Neural progenitor cell (in vitro differentiated cells): Measurements from ENCODE around the gene DDX10. TPM values are rescaled to one million over a fixed set of nuclear protein-coding genes. Genes with fewer than 3 reads are reported as not detected.

ENCODE experiments used
- DNase-seq: peaks from one replicate; pipeline ENCODE4 v3.0.0-alpha.2; 2016; ENCODE audit warnings: low spot score
- H2AFZ ChIP-seq: fragments of 200-600 bp; sonication (generic); replicated peaks from 2 replicates; pipeline ENCODE4 v1.6.1; 2016; ENCODE audit warnings: antibody characterized with exemption
- H3F3A ChIP-seq: fragments of 200-600 bp; sonication (generic); 2 replicates; pipeline ENCODE4 v1.6.1; 2016; ENCODE audit warnings: antibody characterized with exemption, low read depth
- H3K27ac ChIP-seq: fragments of 200-600 bp; sonication (generic); 2 replicates; pipeline ENCODE4 v1.5.1; 2016; ENCODE audit warnings: mild to moderate bottlenecking
- H3K27me3 ChIP-seq: fragments of 200-600 bp; sonication (generic); 2 replicates; pipeline ENCODE4 v1.6.1; 2016; ENCODE audit warnings: mild to moderate bottlenecking, moderate library complexity
- H3K36me3 ChIP-seq: fragments of 200-600 bp; sonication (generic); 2 replicates; pipeline ENCODE4 v1.5.1; 2016
- H3K4me1 ChIP-seq: fragments of 200-600 bp; sonication (generic); 2 replicates; pipeline ENCODE4 v1.6.1; 2016; ENCODE audit warnings: mixed run types
- H3K4me2 ChIP-seq: fragments of 200-600 bp; sonication (generic); 2 replicates; pipeline ENCODE4 v1.6.1; 2016
- H3K4me3 ChIP-seq: fragments of 200-600 bp; sonication (generic); 2 replicates; pipeline ENCODE4 v1.5.1; 2016
- H3K79me2 ChIP-seq: fragments of 200-600 bp; sonication (generic); 2 replicates; pipeline ENCODE4 v1.6.1; 2016; ENCODE audit warnings: low read depth
- H3K9ac ChIP-seq: fragments of 200-600 bp; sonication (generic); 2 replicates; pipeline ENCODE4 v1.6.1; 2016
- H3K9me3 ChIP-seq: fragments of 200-600 bp; sonication (generic); 2 replicates; pipeline ENCODE4 v1.5.1; 2016; ENCODE audit warnings: low read depth
- H4K20me1 ChIP-seq: fragments of 200-600 bp; sonication (generic); 2 replicates; pipeline ENCODE4 v1.6.1; 2016; ENCODE audit warnings: low read depth
- H3K27ac Mint-ChIP-seq: 3 replicates; pipeline ENCODE4 v1.8.0; 2021; ENCODE audit warnings: mixed read lengths
- H3K27me3 Mint-ChIP-seq: 2 replicates; pipeline ENCODE4 v1.8.0; 2022; ENCODE audit warnings: low read depth, mild to moderate bottlenecking, inconsistent platforms, moderate library complexity, mixed read lengths; ENCODE audit not compliant: insufficient read depth
- H3K36me3 Mint-ChIP-seq: 3 replicates; pipeline ENCODE4 v1.8.0; 2021; ENCODE audit warnings: mixed read lengths
- H3K4me1 Mint-ChIP-seq: 3 replicates; pipeline ENCODE4 v1.8.0; 2021; ENCODE audit warnings: mixed read lengths
- H3K4me3 Mint-ChIP-seq: 3 replicates; pipeline ENCODE4 v1.8.0; 2021; ENCODE audit warnings: mild to moderate bottlenecking, moderate library complexity, mixed read lengths
- H3K9me3 Mint-ChIP-seq: 3 replicates; pipeline ENCODE4 v1.8.0; 2020; ENCODE audit warnings: mixed read lengths
- EZH2 ChIP-seq: fragments of 200-600 bp; sonication (generic); IDR thresholded peaks from 2 replicates; pipeline ENCODE4 v1.6.1; 2017; ENCODE audit warnings: antibody characterized with exemption, mild to moderate bottlenecking, moderate library complexity
- EZH2phosphoT487 ChIP-seq: fragments of 200-600 bp; sonication (generic); IDR thresholded peaks from 2 replicates; pipeline ENCODE4 v1.6.1; 2017; ENCODE audit warnings: antibody characterized with exemption
- total RNA-seq: library from RNA; depleted of rRNA; stranded (reverse); fragments of >200 nt; gene quantifications from 2 replicates; pipeline ENCODE4 v1.2.3, GENCODE V29; 2015; ENCODE audit warnings: low replicate concordance
- TF ChIP-seq, protein P1 (sequence below): fragments of 200-600 bp; sonication (generic); IDR thresholded peaks from 2 replicates; pipeline ENCODE4 v1.5.1; 2017; ENCODE audit warnings: antibody characterized with exemption, mild to moderate bottlenecking

DDX10 gene
- total RNA-seq, 1 donor from 2014 or later: 34.1 TPM

DNA sequence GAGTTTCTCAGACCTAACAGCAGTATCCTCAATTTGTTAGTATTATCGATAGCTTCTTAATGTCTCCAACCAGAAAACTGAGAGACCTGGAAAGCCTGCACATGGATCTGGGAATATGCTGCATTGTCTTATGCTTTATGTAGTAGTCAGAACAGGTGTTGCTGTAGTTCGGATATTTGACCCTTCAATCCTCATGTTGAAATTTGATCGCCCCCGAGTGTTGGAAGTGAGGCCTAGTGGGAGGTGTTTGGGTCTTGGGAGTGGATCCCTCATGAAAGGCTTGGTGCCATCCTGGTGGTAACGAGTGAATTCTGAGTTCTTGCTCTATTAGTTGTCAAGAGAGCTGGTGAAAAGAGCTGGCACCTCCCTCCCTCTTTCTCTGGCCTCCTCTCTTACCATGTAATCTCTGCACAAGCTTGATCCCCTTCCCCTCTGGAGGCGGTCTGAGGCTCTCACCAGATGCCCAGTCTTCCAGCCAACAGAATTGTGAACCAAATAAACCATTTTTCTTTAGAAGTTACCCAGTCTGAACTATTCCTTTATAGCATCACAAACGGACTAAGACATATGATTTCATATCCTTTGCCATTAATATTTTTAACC is 227.1 kb downstream of the DDX10 start:
- Histone ChIP-seq H3K36me3 (no peaks in the 10 kb centered on the region), H3K9me3 (no peaks in the 10 kb centered on the region), H3K4me1 (peaks cover 17% of the 10 kb centered on the region), H3K27me3 (no peaks in the 10 kb centered on the region), H2AFZ (no peak overlapping the region), H3K4me3 (no peak overlapping the region), H3K4me2 (no peak overlapping the region), H3K79me2 (no peaks in the 10 kb centered on the region), H4K20me1 (no peaks in the 10 kb centered on the region), H3F3A (no peaks in the 10 kb centered on the region), H3K9ac (no peak overlapping the region), H3K27ac (no peak overlapping the region)
- H3K27ac Mint-ChIP-seq: no peak overlapping the region
- TF ChIP-seq EZH2 (no peak), EZH2phosphoT487 (no peak)
- H3K36me3 Mint-ChIP-seq: no peaks in the 10 kb centered on the region
- no peaks in the 10 kb centered on the region for H3K27me3 Mint-ChIP-seq
- H3K4me1 Mint-ChIP-seq: peaks cover 33% of the 10 kb centered on the region
- DNase-seq: no peak
- no peaks in the 10 kb centered on the region for H3K9me3 Mint-ChIP-seq
- H3K4me3 Mint-ChIP-seq: no peak overlapping the region

DNA sequence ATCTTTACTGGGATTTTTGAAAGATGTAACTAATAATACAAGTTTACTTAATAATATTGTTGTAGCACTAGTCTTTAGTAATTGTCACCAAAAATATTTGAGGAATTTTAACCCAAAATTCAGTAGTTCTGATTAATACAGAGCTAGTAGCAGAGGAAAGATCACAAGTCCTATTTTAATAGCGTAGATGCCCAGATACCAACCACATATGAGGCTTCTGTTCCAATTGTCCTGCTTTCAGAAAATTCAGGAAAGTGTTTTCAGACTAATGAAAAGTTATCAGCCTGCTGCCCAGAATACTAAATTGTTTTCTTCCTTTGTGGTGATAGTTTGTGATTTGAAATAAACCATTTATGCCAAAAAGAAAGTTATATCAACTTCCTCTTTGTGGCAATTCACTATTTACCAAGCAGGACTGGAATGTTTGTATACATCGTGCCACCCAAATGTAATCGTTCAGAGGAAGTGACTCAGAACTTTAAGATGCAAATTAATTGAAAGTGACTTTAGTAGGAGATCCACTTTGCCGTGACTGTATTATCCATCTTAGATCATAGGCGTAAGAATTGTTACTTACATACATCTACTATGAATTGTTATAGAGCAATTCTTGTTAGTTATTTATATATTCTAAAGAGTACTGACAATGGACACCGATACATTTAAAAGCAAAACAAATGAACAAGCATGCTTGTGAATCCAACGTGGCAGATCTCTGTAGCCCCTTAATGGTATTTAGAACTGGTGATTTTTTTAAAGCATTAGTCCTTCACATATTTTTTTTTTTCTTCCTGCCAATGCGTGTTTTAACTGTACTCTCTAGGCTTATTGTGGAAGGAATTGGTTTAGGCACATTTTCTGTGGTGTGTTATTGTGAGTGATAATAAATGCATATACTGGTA is 231.0 kb downstream of the DDX10 start:
- no peak overlapping the region for H3K27ac ChIP-seq
- no peaks in the 10 kb centered on the region for H3K9me3 ChIP-seq
- DNase-seq: no peak
- no peaks in the 10 kb centered on the region for H3K27me3 ChIP-seq
- no peak overlapping the region for H2AFZ ChIP-seq
- no peaks in the 10 kb centered on the region for H3K36me3 ChIP-seq
- H3K9ac ChIP-seq: no peak overlapping the region
- Mint-ChIP-seq H3K36me3 (peaks cover 3% of the 10 kb centered on the region), H3K27ac (no peak overlapping the region), H3K27me3 (no peaks in the 10 kb centered on the region), H3K9me3 (peaks cover 15% of the 10 kb centered on the region), H3K4me1 (peaks cover 35% of the 10 kb centered on the region), H3K4me3 (no peak overlapping the region)
- no peak overlapping the region for H3K4me2 ChIP-seq
- H3K4me3 ChIP-seq: no peak overlapping the region
- H3K79me2 ChIP-seq: no peaks in the 10 kb centered on the region
- peaks cover 12% of the 10 kb centered on the region for H3K4me1 ChIP-seq
- H4K20me1 ChIP-seq: no peaks in the 10 kb centered on the region
- TF ChIP-seq, protein P1, sequence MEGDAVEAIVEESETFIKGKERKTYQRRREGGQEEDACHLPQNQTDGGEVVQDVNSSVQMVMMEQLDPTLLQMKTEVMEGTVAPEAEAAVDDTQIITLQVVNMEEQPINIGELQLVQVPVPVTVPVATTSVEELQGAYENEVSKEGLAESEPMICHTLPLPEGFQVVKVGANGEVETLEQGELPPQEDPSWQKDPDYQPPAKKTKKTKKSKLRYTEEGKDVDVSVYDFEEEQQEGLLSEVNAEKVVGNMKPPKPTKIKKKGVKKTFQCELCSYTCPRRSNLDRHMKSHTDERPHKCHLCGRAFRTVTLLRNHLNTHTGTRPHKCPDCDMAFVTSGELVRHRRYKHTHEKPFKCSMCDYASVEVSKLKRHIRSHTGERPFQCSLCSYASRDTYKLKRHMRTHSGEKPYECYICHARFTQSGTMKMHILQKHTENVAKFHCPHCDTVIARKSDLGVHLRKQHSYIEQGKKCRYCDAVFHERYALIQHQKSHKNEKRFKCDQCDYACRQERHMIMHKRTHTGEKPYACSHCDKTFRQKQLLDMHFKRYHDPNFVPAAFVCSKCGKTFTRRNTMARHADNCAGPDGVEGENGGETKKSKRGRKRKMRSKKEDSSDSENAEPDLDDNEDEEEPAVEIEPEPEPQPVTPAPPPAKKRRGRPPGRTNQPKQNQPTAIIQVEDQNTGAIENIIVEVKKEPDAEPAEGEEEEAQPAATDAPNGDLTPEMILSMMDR: no peak
- no peak for TF ChIP-seq EZH2
- no peak for TF ChIP-seq EZH2phosphoT487
- peaks cover 6% of the 10 kb centered on the region for H3F3A ChIP-seq

DNA sequence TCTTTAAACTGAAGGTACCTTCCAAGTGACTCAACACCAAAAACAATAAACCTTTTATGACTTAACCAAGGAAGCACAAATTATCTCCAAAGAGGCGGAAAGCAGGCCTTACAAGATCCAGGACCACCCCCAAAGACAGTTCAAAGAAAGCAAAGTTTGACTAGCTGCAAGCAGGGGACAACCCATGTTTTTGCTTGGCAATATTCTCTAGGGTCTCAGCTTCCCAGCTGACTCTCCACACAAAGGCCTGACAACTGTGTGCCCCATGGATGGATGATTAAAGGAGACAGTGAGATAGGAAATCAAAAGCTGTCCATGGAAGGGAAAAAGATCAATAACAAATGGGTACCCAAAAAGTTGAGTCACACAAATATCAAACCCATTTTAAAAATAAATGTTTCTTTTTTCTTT is 232.2 kb downstream of the DDX10 start:
- Histone ChIP-seq H3K4me1 (peaks cover 9% of the 10 kb centered on the region), H3K36me3 (no peaks in the 10 kb centered on the region), H3K27ac (no peak overlapping the region), H3K27me3 (no peaks in the 10 kb centered on the region), H4K20me1 (no peaks in the 10 kb centered on the region), H3F3A (peaks cover 6% of the 10 kb centered on the region), H3K79me2 (no peaks in the 10 kb centered on the region), H3K4me2 (peak overlapping the region; percentile 5), H2AFZ (no peak overlapping the region), H3K9me3 (no peaks in the 10 kb centered on the region), H3K4me3 (no peak overlapping the region), H3K9ac (no peak overlapping the region)
- no peak overlapping the region for H3K4me3 Mint-ChIP-seq
- TF ChIP-seq, protein P1: no peak
- TF ChIP-seq EZH2 (no peak), EZH2phosphoT487 (no peak)
- H3K4me1 Mint-ChIP-seq: peaks cover 28% of the 10 kb centered on the region
- H3K27me3 Mint-ChIP-seq: no peaks in the 10 kb centered on the region
- H3K27ac Mint-ChIP-seq: peak overlapping the region; percentile 57
- peaks cover 3% of the 10 kb centered on the region for H3K36me3 Mint-ChIP-seq
- peaks cover 15% of the 10 kb centered on the region for H3K9me3 Mint-ChIP-seq
- peak; percentile 54 for DNase-seq

DNA sequence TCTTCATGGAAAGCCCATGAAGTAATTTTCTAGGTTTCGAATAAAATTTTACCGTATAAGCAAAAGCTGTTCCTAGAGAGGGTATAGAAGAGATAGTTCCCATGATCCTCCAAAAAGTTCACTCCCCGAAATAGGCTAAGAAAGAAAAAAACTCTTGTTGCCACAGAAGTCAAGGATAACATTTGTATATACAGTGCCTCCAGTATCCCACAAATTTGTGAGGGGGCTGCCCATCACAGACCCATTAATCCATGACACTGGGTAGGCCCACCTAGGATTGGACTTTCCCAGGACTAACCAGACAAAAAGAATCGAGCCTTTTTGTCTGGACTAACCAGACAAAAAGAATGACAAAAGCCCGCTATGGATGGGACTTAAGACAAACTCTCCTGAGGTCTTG is 233.0 kb downstream of the DDX10 start:
- Histone ChIP-seq H3K27me3 (no peaks in the 10 kb centered on the region), H3K4me3 (no peak overlapping the region), H2AFZ (no peak overlapping the region), H3K9ac (no peak overlapping the region), H3K9me3 (no peaks in the 10 kb centered on the region), H3K4me1 (peaks cover 9% of the 10 kb centered on the region), H4K20me1 (no peaks in the 10 kb centered on the region), H3K27ac (no peak overlapping the region), H3K4me2 (no peak overlapping the region), H3K36me3 (no peaks in the 10 kb centered on the region), H3F3A (peaks cover 6% of the 10 kb centered on the region), H3K79me2 (no peaks in the 10 kb centered on the region)
- peaks cover 3% of the 10 kb centered on the region for H3K36me3 Mint-ChIP-seq
- no peak overlapping the region for H3K4me3 Mint-ChIP-seq
- H3K27me3 Mint-ChIP-seq: no peaks in the 10 kb centered on the region
- no peak for DNase-seq
- TF ChIP-seq, protein P1: no peak
- TF ChIP-seq EZH2: no peak
- TF ChIP-seq EZH2phosphoT487: no peak
- peaks cover 29% of the 10 kb centered on the region for H3K4me1 Mint-ChIP-seq
- H3K27ac Mint-ChIP-seq: no peak overlapping the region
- peaks cover 15% of the 10 kb centered on the region for H3K9me3 Mint-ChIP-seq
